ENCODE results near the gene C9orf85. TPM values are rescaled to one million over a fixed set of nuclear protein-coding genes. Genes with fewer than 3 reads are reported as not detected.
A peak's percentile ranks its signal among the peaks of the same experiment; 100 is the strongest.
"Not testable (repeated sequence)": the region's sequence is repeated elsewhere in the genome, so short reads cannot be mapped to it uniquely, and the experiment has no call there.

The C9orf85 gene
- total RNA-seq, 2 donors from 2014 or later, result 12.2 to 12.5 TPM

DNA sequence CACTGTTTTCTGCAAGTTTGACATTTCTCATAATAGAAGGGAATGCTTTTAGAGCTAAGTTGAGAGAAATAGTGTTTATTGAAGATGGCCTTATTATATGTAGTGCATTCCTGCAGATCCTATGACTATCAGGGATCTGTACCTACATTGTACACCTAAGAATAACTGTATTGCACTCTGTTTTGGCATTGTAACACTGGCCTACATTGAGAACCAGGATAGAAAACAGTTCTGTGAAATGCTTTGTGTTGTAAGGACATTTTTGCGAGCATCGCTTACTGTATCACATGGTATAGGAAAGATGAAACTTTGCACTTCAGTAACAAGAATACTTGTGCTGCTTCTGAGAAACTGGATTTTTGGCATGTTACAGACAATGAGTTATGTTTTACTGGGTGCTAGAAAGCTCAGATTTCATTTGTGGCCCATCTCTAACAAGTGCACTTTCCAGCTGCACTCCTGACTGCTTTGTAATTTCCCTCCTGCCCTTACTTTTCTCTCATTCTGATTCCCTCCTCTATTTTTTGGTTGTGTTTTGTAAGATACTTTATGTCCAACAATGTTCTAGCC is 30.6 kb downstream of the C9orf85 start:
- Histone ChIP-seq H3K4me1 (no peaks in the 10 kb centered on the region), H3K4me3 (no peak overlapping the region), H3K36me3 (no peaks in the 10 kb centered on the region), H3K9ac (ENCODE audit: low read depth in 2 of 2, low read length in 2 of 2) (no peak overlapping the region), H3K27ac (no peak overlapping the region), H3K27me3 (no peaks in the 10 kb centered on the region), H3K9me3 (no peaks in the 10 kb centered on the region)
- no peak for TF ChIP-seq CTCF (IDR thresholded peaks at IDR 0.05)
- no peak for DNase-seq
- intact Hi-C loops (cut with DNase I), result no loop called here

DNA sequence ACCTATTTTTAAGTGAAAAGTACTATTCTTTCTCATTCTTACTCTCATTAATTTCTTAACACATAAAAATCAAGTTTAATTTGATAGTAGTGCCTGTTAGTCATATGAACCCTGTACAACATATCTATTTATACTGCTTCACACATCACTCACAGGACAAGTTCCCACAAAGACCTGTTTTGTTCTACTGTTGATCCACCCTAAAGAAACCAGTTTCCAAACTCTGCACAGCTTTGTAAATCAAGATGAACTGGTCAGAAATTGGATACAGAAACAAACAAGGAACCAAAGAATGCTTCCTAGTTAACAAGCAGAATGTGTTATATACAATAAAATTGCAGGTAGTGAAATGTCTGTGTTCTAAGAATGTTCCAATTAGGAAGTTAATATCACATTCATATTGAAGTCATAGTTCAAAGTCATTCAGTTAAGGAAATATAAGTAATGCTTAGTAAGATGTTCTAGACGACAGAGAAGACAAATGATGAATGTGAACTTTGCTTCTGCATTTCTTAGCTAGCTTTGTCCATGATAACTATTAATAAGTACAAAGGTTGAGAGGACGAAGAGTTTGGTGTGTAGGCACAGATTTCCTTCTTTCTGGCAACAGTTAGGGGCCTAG is 33.4 kb downstream of the C9orf85 start:
- H3K27ac ChIP-seq, result no peak overlapping the region

GRCh38 chr9:71954652-71955051 is 43.2 kb downstream of the C9orf85 start:
- H3K4me3 ChIP-seq; H3K4me1 ChIP-seq; intact Hi-C loops (cut with DNase I); H3K27me3 ChIP-seq; H3K9me3 ChIP-seq; H3K9ac ChIP-seq (ENCODE audit: low read depth in 2 of 2, low read length in 2 of 2); H3K27ac ChIP-seq; DNase-seq; H3K36me3 ChIP-seq: not testable (repeated sequence)

More for the DNA sequence above, 33.4 kb downstream of the C9orf85 start:
- Histone ChIP-seq H3K9me3 (no peaks in the 10 kb centered on the region), H3K27me3 (no peaks in the 10 kb centered on the region), H3K4me3 (no peak overlapping the region), H3K9ac (ENCODE audit: low read depth in 2 of 2, low read length in 2 of 2) (no peak overlapping the region), H3K4me1 (no peaks in the 10 kb centered on the region), H3K36me3 (no peaks in the 10 kb centered on the region)
- no peak for DNase-seq
- intact Hi-C loops (cut with DNase I), result no loop called here
- no peak for TF ChIP-seq CTCF (IDR thresholded peaks at IDR 0.05)

GRCh38 chr9:71955300-71955915 is 44.0 kb downstream of the C9orf85 start:
- no peak for DNase-seq
- Histone ChIP-seq H3K36me3 (no peaks in the 10 kb centered on the region), H3K27me3 (no peaks in the 10 kb centered on the region), H3K4me1 (no peaks in the 10 kb centered on the region), H3K27ac (no peak overlapping the region), H3K4me3 (no peak overlapping the region), H3K9ac (ENCODE audit: low read depth in 2 of 2, low read length in 2 of 2) (no peak overlapping the region), H3K9me3 (no peaks in the 10 kb centered on the region)
- TF ChIP-seq CTCF (IDR thresholded peaks at IDR 0.05), result no peak
- intact Hi-C loops (cut with DNase I), result no loop called here

DNA sequence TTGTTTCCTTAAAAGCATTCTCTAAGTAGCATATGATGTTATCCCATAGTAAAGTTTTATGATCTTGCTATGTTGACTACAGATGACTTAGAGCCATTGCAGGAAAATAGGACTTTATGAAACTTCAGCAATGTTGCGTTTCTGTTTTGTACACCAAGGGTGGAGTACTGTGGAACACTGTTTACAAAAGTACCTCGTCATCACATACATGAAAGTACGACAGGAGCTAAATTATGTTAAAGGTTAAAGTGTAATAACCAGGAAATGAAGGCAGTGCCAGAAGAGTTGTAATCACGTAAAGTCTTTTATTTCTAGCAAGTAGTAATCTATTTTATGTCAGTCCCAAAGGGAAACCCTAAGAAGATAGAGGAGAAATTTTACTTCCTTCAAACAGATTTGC is 50.9 kb downstream of the C9orf85 start:
- H3K36me3 ChIP-seq, result no peaks in the 10 kb centered on the region
- no peaks in the 10 kb centered on the region for H3K27me3 ChIP-seq
- H3K9ac ChIP-seq (ENCODE audit: low read depth in 2 of 2, low read length in 2 of 2), result no peak overlapping the region
- no peaks in the 10 kb centered on the region for H3K9me3 ChIP-seq
- no peak overlapping the region for H3K4me3 ChIP-seq
- H3K4me1 ChIP-seq, result no peaks in the 10 kb centered on the region
- H3K27ac ChIP-seq, result peak overlapping the region; percentile 78
- peak; percentile 36 for DNase-seq
- intact Hi-C loops (cut with DNase I), result no loop called here
- no peak for TF ChIP-seq CTCF (IDR thresholded peaks at IDR 0.05)

GRCh38 chr9:71963471-71963996 is 52.1 kb downstream of the C9orf85 start:
- H3K27ac ChIP-seq; H3K9ac ChIP-seq (ENCODE audit: low read depth in 2 of 2, low read length in 2 of 2); intact Hi-C loops (cut with DNase I); H3K4me3 ChIP-seq; H3K9me3 ChIP-seq; H3K36me3 ChIP-seq; H3K4me1 ChIP-seq; H3K27me3 ChIP-seq; DNase-seq: not testable (repeated sequence)
